Measurements from ENCODE around the gene SOX15.

SOX15 gene

GRCh38 chr17:7582396-7583252 is 7.3 kb downstream of the SOX15 start:
- H3K27me3 ChIP-seq (ENCODE audit: insufficient read depth, poor library complexity, severe bottlenecking): no peaks in the 10 kb centered on the region
- DNase-seq (ENCODE audit: low spot score) (peak; percentile 69), ATAC-seq (ENCODE audit: low read depth) (no peak)
- peak overlapping the region; percentile 61 for H3K4me3 ChIP-seq (ENCODE audit: severe bottlenecking)
- peak overlapping the region; percentile 76 for H3K27ac ChIP-seq (ENCODE audit: poor library complexity, severe bottlenecking)
- H3K9me3 ChIP-seq (ENCODE audit: severe bottlenecking): no peaks in the 10 kb centered on the region
- TF ChIP-seq CTCF (IDR thresholded peaks at IDR 0.05; ENCODE audit: poor library complexity, severe bottlenecking): no peak
- H3K4me1 ChIP-seq (ENCODE audit: insufficient read depth, poor library complexity, severe bottlenecking): peaks cover 18% of the 10 kb centered on the region
- H3K36me3 ChIP-seq (ENCODE audit: low read depth): peaks cover 31% of the 10 kb centered on the region

- Histone ChIP-seq H3K27me3 (ENCODE audit: insufficient read depth, poor library complexity, severe bottlenecking) (no peaks in the 10 kb centered on the region), H3K36me3 (ENCODE audit: low read depth) (peaks cover 36% of the 10 kb centered on the region), H3K4me3 (ENCODE audit: severe bottlenecking) (no peak overlapping the region), H3K9me3 (ENCODE audit: severe bottlenecking) (no peaks in the 10 kb centered on the region), H3K27ac (ENCODE audit: poor library complexity, severe bottlenecking) (peak overlapping the region; percentile 98), H3K4me1 (ENCODE audit: insufficient read depth, poor library complexity, severe bottlenecking) (peaks cover 13% of the 10 kb centered on the region)
- peak; percentile 63 for DNase-seq (ENCODE audit: low spot score)
- no peak for ATAC-seq (ENCODE audit: low read depth)
- TF ChIP-seq CTCF (IDR thresholded peaks at IDR 0.05; ENCODE audit: poor library complexity, severe bottlenecking): no peak
Observed at GRCh38 chr17:7580604-7581575, 9.0 kb downstream of the SOX15 start.

GRCh38 chr17:7579834-7580603 is 9.9 kb downstream of the SOX15 start:
- no peak for DNase-seq (ENCODE audit: low spot score)
- Histone ChIP-seq H3K36me3 (ENCODE audit: low read depth) (peaks cover 41% of the 10 kb centered on the region), H3K4me1 (ENCODE audit: insufficient read depth, poor library complexity, severe bottlenecking) (peaks cover 21% of the 10 kb centered on the region), H3K27ac (ENCODE audit: poor library complexity, severe bottlenecking) (peak overlapping the region; percentile 98), H3K9me3 (ENCODE audit: severe bottlenecking) (no peaks in the 10 kb centered on the region), H3K4me3 (ENCODE audit: severe bottlenecking) (no peak overlapping the region), H3K27me3 (ENCODE audit: insufficient read depth, poor library complexity, severe bottlenecking) (no peaks in the 10 kb centered on the region)
- ATAC-seq (ENCODE audit: low read depth): no peak
- TF ChIP-seq CTCF (IDR thresholded peaks at IDR 0.05; ENCODE audit: poor library complexity, severe bottlenecking): no peak

GRCh38 chr17:7579001-7579833 is 10.7 kb downstream of the SOX15 start, which contains the start of gene CD68:
TSS of gene CD68 (plus strand) at chr17:7579638. CDS start at chr17:7579678, 40 bp downstream.
- H3K4me3 ChIP-seq (ENCODE audit: severe bottlenecking): no peak within 1 kb of the TSS
- no peaks in the 10 kb centered on the region for H3K27me3 ChIP-seq (ENCODE audit: insufficient read depth, poor library complexity, severe bottlenecking)
- peaks cover 29% of the 10 kb centered on the region for H3K4me1 ChIP-seq (ENCODE audit: insufficient read depth, poor library complexity, severe bottlenecking)
- DNase-seq (ENCODE audit: low spot score): peak; percentile 89
- H3K9me3 ChIP-seq (ENCODE audit: severe bottlenecking): no peaks in the 10 kb centered on the region
- H3K36me3 ChIP-seq (ENCODE audit: low read depth): peaks cover 49% of the 10 kb centered on the region
- H3K27ac ChIP-seq (ENCODE audit: poor library complexity, severe bottlenecking): peak within 1 kb of the TSS; percentile 98
- peak; percentile 76 for ATAC-seq (ENCODE audit: low read depth)
- no peak for TF ChIP-seq CTCF (IDR thresholded peaks at IDR 0.05; ENCODE audit: poor library complexity, severe bottlenecking)

All from RWPE2 (cell line).